K562 (cell line): ENCODE measurements around the gene HAUS7. TPM values are rescaled to one million over a fixed set of nuclear protein-coding genes. Genes with fewer than 3 reads are reported as not detected.

Source experiments
- ATAC-seq: fragments of 200-7000 bp; cut with Tn5 transposase; 3 replicates; pipeline ENCODE4 v1.9.1; 2020; ENCODE audit warnings: moderate library complexity
- BruUV-seq: library from RNA; stranded (reverse); fragments of 400-500 nt; replicated peaks from 2 replicates; lab custom pipeline; 2021; lab: Mats Ljungman, UMichigan
- CTCF ChIA-PET: fragments of 300-600 bp; formaldehyde crosslinking; extraction: SDS; loops from one replicate; lab custom pipeline; 2021; ENCODE audit warnings: low intra/inter-chr PET ratio; lab: Yijun Ruan, JAX
- POLR2A ChIA-PET: fragments of 300-600, 350-650 bp; sonication (Branson Sonifier 250); formaldehyde crosslinking; extraction: SDS; loops from one replicate; lab custom pipeline; 2021; ENCODE audit warnings: antibody characterized with exemption, inconsistent platforms; lab: Yijun Ruan, JAX
- DNase-seq, 4 experiments: peaks; one replicate each; pipeline versions ENCODE4 v3.0.0 to v3.0.0-alpha.2; 2011 to 2018; ENCODE audit warnings: low spot score in 3 of 4, mixed read lengths in 3 of 4; ENCODE audit errors: extremely low read depth in 1 of 4
- FAIRE-seq: peaks from 2 replicates; lab custom pipeline; 2011; peaks lifted over from hg19 to GRCh38; lab: Jason Lieb, UNC
- H2AFZ ChIP-seq: 2 replicates; pipeline ENCODE4 v1.6.0; 2011; ENCODE audit warnings: low read depth, low read length, control low read depth, inconsistent platforms
- H3K27ac ChIP-seq: fragments of 200-600 bp; 3 replicates; pipeline ENCODE4 v1.8.0; 2011; ENCODE audit warnings: low read depth, mild to moderate bottlenecking, control low read depth, inconsistent platforms, low read length, moderate library complexity, mixed read lengths; ENCODE audit errors: extremely low read depth
- H3K27me3 ChIP-seq, 2 experiments: fragments of 300-600 bp in 1 of 2; 2 replicates in 1 of 2; 3 replicates in 1 of 2; pipeline versions ENCODE4 v1.6.0 to v1.8.0; 2011; ENCODE audit warnings: inconsistent platforms in 2 of 2, low read length in 2 of 2, mild to moderate bottlenecking in 1 of 2, mixed read lengths in 1 of 2, moderate library complexity in 1 of 2; ENCODE audit not compliant: control insufficient read depth in 2 of 2, insufficient read depth in 2 of 2
- H3K36me3 ChIP-seq: fragments of 300-600 bp; 3 replicates; pipeline ENCODE4 v1.8.0; 2011; ENCODE audit warnings: mild to moderate bottlenecking, low read length, inconsistent platforms; ENCODE audit not compliant: control insufficient read depth, insufficient read depth
- H3K4me1 ChIP-seq, 2 experiments: fragments of 200-600 bp in 1 of 2; replicated peaks in 1 of 2; 2 replicates in 1 of 2; 3 replicates in 1 of 2; pipeline versions ENCODE4 v1.5.1 to v1.8.0; 2011; ENCODE audit warnings: inconsistent platforms in 2 of 2, low read length in 2 of 2, mild to moderate bottlenecking in 1 of 2, mixed read lengths in 1 of 2, moderate library complexity in 1 of 2; ENCODE audit not compliant: control insufficient read depth in 2 of 2, insufficient read depth in 2 of 2
- H3K4me2 ChIP-seq: 2 replicates; pipeline ENCODE4 v1.6.1; 2011; ENCODE audit warnings: low read length, control low read depth, inconsistent platforms, mixed read lengths; ENCODE audit not compliant: insufficient read depth
- H3K4me3 ChIP-seq: fragments of 200-600 bp; sonication (generic), shearing (Covaris generic); 2 replicates; pipeline ENCODE4 v1.5.1; 2016; ENCODE audit warnings: control low read depth, inconsistent platforms
- H3K79me2 ChIP-seq: fragments of 200-600 bp; 3 replicates; pipeline ENCODE4 v1.8.0; 2011; ENCODE audit warnings: low read length, inconsistent platforms; ENCODE audit not compliant: control insufficient read depth, insufficient read depth
- H3K9ac ChIP-seq, 2 experiments: 2 replicates each; pipeline versions ENCODE4 v1.6.0 to v1.6.1; 2011; ENCODE audit warnings: low read depth in 2 of 2, low read length in 2 of 2, control low read depth in 1 of 2, inconsistent platforms in 1 of 2, mild to moderate bottlenecking in 1 of 2, mixed read lengths in 1 of 2; ENCODE audit not compliant: insufficient read depth in 1 of 2
- H3K9me1 ChIP-seq: one replicate; pipeline ENCODE4 v1.6.0; 2011; ENCODE audit warnings: inconsistent platforms, mild to moderate bottlenecking, low read length, moderate library complexity; ENCODE audit not compliant: control insufficient read depth, insufficient read depth
- H3K9me3 ChIP-seq: replicated peaks from 2 replicates; pipeline ENCODE4 v1.5.1; 2011; ENCODE audit warnings: low read depth, low read length, inconsistent platforms; ENCODE audit not compliant: control insufficient read depth, insufficient read depth
- H4K20me1 ChIP-seq: replicated peaks from 2 replicates; pipeline ENCODE4 v1.6.1; 2011; ENCODE audit warnings: low read length, inconsistent platforms, mixed read lengths; ENCODE audit not compliant: control insufficient read depth, insufficient read depth
- ELF2 ChIP-seq: fragments of 250-450 bp; sonication (Bioruptor Pico); IDR thresholded peaks from 2 replicates; pipeline ENCODE4 v1.5.0; 2021; ENCODE audit warnings: mild to moderate bottlenecking
- ETS2 ChIP-seq: IDR thresholded peaks from 2 replicates; pipeline ENCODE4 v1.6.1; 2016; ENCODE audit warnings: borderline replicate concordance, missing genetic modification characterization, mild to moderate bottlenecking, moderate library complexity, missing compliant biosample characterization; ENCODE audit not compliant: poor library complexity, severe bottlenecking
- EZH2 ChIP-seq: IDR thresholded peaks from 2 replicates; pipeline ENCODE4 v1.6.1; 2012; ENCODE audit warnings: low read depth, mild to moderate bottlenecking, inconsistent platforms, low read length, borderline replicate concordance
- ID3 ChIP-seq, 2 experiments: fragments of 250-450 bp in 1 of 2; fragments of 450-650 bp in 1 of 2; sonication (Bioruptor Pico) in 1 of 2; IDR thresholded peaks; 2 replicates each; pipeline versions ENCODE4 v1.6.1 to v1.8.0; 2016 to 2021; ENCODE audit warnings: mild to moderate bottlenecking in 2 of 2, moderate library complexity in 2 of 2, missing compliant biosample characterization in 1 of 2, missing genetic modification characterization in 1 of 2
- MTA1 ChIP-seq: fragments of 450-650 bp; IDR thresholded peaks from 2 replicates; pipeline ENCODE4 v1.6.1; 2017; ENCODE audit warnings: borderline replicate concordance
- MYBL2 ChIP-seq, 2 experiments: fragments of 450-650 bp in 1 of 2; sonication (generic) in 1 of 2; formaldehyde crosslinking in 1 of 2; IDR thresholded peaks; 2 replicates each; pipeline versions ENCODE4 v1.6.1 to v1.8.1; 2017 to 2022; ENCODE audit warnings: borderline replicate concordance in 1 of 2, inconsistent platforms in 1 of 2, low read depth in 1 of 2, mild to moderate bottlenecking in 1 of 2, missing genetic modification reagents in 1 of 2, moderate library complexity in 1 of 2
- PRPF4 ChIP-seq: fragments of 200-400 bp; formaldehyde crosslinking; IDR thresholded peaks from one replicate; pipeline ENCODE4 v1.6.1; 2017; ENCODE audit warnings: low read length, low read depth, mild to moderate bottlenecking; ENCODE audit not compliant: insufficient read depth, poor library complexity, severe bottlenecking
- SRSF7 ChIP-seq: fragments of 200-400 bp; formaldehyde crosslinking; optimal IDR thresholded peaks from 2 replicates; pipeline ENCODE3; 2017; ENCODE audit warnings: mild to moderate bottlenecking, low read depth, low read length
- XRCC5 ChIP-seq: fragments of 200-400 bp; formaldehyde crosslinking; IDR thresholded peaks from 2 replicates; pipeline ENCODE4 v1.6.1; 2017; ENCODE audit warnings: low read depth, mild to moderate bottlenecking, low read length
- ZNF347 ChIP-seq: fragments of 450-650 bp; formaldehyde crosslinking; IDR thresholded peaks from 2 replicates; pipeline ENCODE4 v1.4.0; 2020; ENCODE audit warnings: low read depth, mild to moderate bottlenecking, moderate library complexity
- WGBS: fragments of 100-300 bp; shearing (Covaris generic); methylation state at CpG from one replicate; pipeline ENCODE4 v1.1.6; 2016; ENCODE audit warnings: low coverage, mixed read lengths; ENCODE audit not compliant: insufficient coverage; ENCODE audit errors: missing lambda C conversion rate; 5-methylcytosine and 5-hydroxymethylcytosine counted together
- in situ Hi-C: fragments of 300-500 bp; cut with MboI; formaldehyde crosslinking; loops from 4 replicates; pipeline ENCODE4 v1.15.0; 2018; ENCODE audit warnings: inconsistent platforms, mixed read lengths
- intact Hi-C: fragments of 100-400 bp; cut with micrococcal nuclease; formaldehyde crosslinking; loops from 2 replicates; pipeline ENCODE4 v1.14.2; 2022
- polyA plus RNA-seq, 8 experiments: library from polyadenylated mRNA; depleted of rRNA in 4 of 8; stranded (reverse) in 5 of 8; unstranded in 3 of 8; fragments of >200 nt; fragmentation: Nextera tagmentation in 2 of 8; fragmentation: Illumina TruSeq in 1 of 8; extraction: Ambion mirVana in 2 of 8; extraction: Trizol in 1 of 8; gene quantifications; 2 replicates each; pipeline versions ENCODE4 v1.2.1 to v1.2.3, GENCODE V29; 2011 to 2014; ENCODE audit warnings: inconsistent platforms in 1 of 8, missing spikeins in 1 of 8
- total RNA-seq, 7 experiments: library from RNA; depleted of rRNA in 6 of 7; stranded (reverse); fragments of >200 nt in 6 of 7; fragmentation: Illumina TruSeq in 2 of 7; extraction: Trizol in 2 of 7; gene quantifications; 2 replicates each; pipeline versions ENCODE4 v1.2.1 to v1.2.3, GENCODE V29; 2011 to 2021; ENCODE audit warnings: low replicate concordance in 1 of 7
- TF ChIP-seq, protein P1 (sequence below): sonication (generic); formaldehyde crosslinking; IDR thresholded peaks from 2 replicates; pipeline ENCODE4 v1.8.0; 2022; ENCODE audit warnings: mild to moderate bottlenecking, missing genetic modification reagents, borderline replicate concordance

The HAUS7 gene
- total and polyA plus RNA-seq, 9 of the 15 experiments (the other 6 are each of a cell fraction or from before 2014, with no cell fraction given): 10.0 to 94.9 (median 48.8) TPM

DNA sequence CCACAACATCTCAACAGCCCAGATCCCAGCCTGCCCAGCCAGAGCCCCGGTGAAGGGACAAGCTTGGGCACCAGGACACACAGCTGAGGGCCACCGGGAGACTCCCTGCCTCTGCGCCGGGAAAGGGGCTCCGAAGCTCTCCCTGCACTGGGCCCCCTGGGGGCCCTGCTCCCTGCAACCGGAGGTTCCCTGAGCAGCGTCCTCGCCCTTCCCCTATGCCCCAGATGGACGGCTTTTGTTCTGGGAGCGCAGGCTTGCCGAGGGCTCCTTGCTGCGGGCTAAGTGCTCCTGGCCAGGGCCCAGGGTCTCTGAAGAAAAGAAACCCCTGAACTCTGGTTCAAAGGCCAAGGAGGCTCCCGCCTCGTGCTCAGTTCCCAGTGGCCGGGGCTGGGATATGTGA, 60.0 kb downstream of the HAUS7 start:
- DNase-seq: no peak
- intact Hi-C loops (no loop called here), in situ Hi-C loops (no loop called here)
- FAIRE-seq: no peak
- POLR2A ChIA-PET: no interaction called here
- H4K20me1 ChIP-seq: no peaks in the 10 kb centered on the region
- peaks cover 12 to 61% of the 10 kb centered on the region in 2 experiments; a peak in 4 of 5 replicates for H3K4me1 ChIP-seq
- BruUV-seq: no TSS peak
- H3K9me1 ChIP-seq: no peaks in the 10 kb centered on the region
- no peak overlapping the region; the same call in 1 of the 2 replicates for H3K4me2 ChIP-seq
- CTCF ChIA-PET: no interaction called here
- 0 out of 4 replicates have a peak overlapping the region, but pooled peaks of 1 of the 2 experiments have one; percentile 61 for H3K9ac ChIP-seq
- H3K4me3 ChIP-seq: no peak overlapping the region
- H3K79me2 ChIP-seq: peaks cover 9% of the 10 kb centered on the region
- no peaks in the 10 kb centered on the region for H3K36me3 ChIP-seq
- no peak overlapping the region for H3K27ac ChIP-seq
- ATAC-seq: no peak
- no peak for TF ChIP-seq ZNF347
- no peak for TF ChIP-seq MTA1
- peak overlapping the region; percentile 93; the same call in 1 of the 2 replicates for H2AFZ ChIP-seq
- H3K9me3 ChIP-seq: no peaks in the 10 kb centered on the region
- H3K27me3 ChIP-seq: no peaks in the 10 kb centered on the region
- 86% methylated on average over 3 of the region's 15 CpGs for WGBS

DNA sequence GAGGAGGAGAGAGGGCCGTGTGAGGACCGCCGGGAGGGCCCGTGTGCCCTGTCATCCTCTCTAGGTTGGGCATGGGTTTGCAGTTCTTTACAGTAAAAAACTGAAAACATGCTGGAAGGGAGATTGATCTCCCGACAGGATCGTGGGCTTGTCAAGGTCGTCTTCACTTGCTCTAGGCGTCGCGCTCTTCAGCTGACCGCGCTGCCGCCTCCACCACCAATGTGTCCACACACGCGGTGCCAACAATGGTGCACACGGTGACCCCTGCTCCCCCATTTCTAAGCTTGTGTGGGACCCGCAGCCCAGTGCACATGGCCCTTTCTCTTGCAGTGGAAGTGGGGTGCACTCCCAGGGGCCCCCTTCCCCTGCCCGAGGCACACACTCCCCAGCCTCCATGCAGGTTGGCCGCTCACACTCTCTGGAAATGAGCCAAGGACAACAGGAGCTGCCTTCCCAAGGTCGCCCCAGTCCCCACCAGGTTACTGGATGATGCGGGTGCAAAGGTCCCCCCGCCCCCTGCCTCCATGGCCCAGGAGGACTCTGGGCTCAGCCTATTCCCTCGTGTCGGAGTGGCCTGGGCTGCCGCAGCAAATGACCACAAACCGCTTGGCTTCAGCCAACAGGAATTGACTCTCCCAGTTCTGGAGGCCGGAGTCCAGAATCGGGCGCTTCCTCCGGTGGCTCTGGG, 60.8 kb downstream of the HAUS7 start:
- WGBS: 71% methylated on average over 7 of the region's 30 CpGs
- intact Hi-C loops: no loop called here
- H3K4me3 ChIP-seq: no peak overlapping the region
- peak overlapping the region in 1 of 2 experiments; percentile 58; a peak in 1 of 4 replicates for H3K9ac ChIP-seq
- no peak overlapping the region for H3K27ac ChIP-seq
- ATAC-seq (no peak), DNase-seq (no peak), FAIRE-seq (no peak)
- no peaks in the 10 kb centered on the region for H3K36me3 ChIP-seq
- H3K9me3 ChIP-seq: no peaks in the 10 kb centered on the region
- no peaks in the 10 kb centered on the region for H4K20me1 ChIP-seq
- ChIA-PET CTCF (no interaction called here), POLR2A (interaction anchor here (0.6 kb wide), 1 partner anchor 378 kb away, joined by 3 read pairs; no protein-coding TSS in a partner anchor)
- H3K4me1 ChIP-seq: peaks cover 15 to 61% of the 10 kb centered on the region in 2 experiments; a peak in 4 of 5 replicates
- H2AFZ ChIP-seq: no peak overlapping the region
- no peaks in the 10 kb centered on the region for H3K9me1 ChIP-seq
- H3K27me3 ChIP-seq: no peaks in the 10 kb centered on the region
- no TSS peak for BruUV-seq
- H3K4me2 ChIP-seq: no peak overlapping the region
- H3K79me2 ChIP-seq: peaks cover 9% of the 10 kb centered on the region
- in situ Hi-C loops: no loop called here
- TF ChIP-seq ELF2 (CRISPR knock-in tag) (no peak), MYBL2 (IDR thresholded peaks at IDR 0.05; ENCODE audit: low read depth) (no peak), MYBL2 (CRISPR knock-in tag; IDR thresholded peaks at IDR 0.05; ENCODE audit: borderline replicate concordance) (no peak), ETS2 (tag) (no peak), EZH2 (no peak), ID3 (CRISPR knock-in tag; IDR thresholded peaks at IDR 0.05) (no peak), ID3 (tag; IDR thresholded peaks at IDR 0.05) (no peak), SRSF7 (no peak), XRCC5 (no peak), PRPF4 (no peak)
- TF ChIP-seq, protein P1, sequence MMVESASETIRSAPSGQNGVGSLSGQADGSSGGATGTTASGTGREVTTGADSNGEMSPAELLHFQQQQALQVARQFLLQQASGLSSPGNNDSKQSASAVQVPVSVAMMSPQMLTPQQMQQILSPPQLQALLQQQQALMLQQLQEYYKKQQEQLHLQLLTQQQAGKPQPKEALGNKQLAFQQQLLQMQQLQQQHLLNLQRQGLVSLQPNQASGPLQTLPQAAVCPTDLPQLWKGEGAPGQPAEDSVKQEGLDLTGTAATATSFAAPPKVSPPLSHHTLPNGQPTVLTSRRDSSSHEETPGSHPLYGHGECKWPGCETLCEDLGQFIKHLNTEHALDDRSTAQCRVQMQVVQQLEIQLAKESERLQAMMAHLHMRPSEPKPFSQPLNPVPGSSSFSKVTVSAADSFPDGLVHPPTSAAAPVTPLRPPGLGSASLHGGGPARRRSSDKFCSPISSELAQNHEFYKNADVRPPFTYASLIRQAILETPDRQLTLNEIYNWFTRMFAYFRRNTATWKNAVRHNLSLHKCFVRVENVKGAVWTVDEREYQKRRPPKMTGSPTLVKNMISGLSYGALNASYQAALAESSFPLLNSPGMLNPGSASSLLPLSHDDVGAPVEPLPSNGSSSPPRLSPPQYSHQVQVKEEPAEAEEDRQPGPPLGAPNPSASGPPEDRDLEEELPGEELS (CRISPR knock-in tag): no peak
